ENCODE results near the gene ACTR10.

ACTR10 gene

DNA sequence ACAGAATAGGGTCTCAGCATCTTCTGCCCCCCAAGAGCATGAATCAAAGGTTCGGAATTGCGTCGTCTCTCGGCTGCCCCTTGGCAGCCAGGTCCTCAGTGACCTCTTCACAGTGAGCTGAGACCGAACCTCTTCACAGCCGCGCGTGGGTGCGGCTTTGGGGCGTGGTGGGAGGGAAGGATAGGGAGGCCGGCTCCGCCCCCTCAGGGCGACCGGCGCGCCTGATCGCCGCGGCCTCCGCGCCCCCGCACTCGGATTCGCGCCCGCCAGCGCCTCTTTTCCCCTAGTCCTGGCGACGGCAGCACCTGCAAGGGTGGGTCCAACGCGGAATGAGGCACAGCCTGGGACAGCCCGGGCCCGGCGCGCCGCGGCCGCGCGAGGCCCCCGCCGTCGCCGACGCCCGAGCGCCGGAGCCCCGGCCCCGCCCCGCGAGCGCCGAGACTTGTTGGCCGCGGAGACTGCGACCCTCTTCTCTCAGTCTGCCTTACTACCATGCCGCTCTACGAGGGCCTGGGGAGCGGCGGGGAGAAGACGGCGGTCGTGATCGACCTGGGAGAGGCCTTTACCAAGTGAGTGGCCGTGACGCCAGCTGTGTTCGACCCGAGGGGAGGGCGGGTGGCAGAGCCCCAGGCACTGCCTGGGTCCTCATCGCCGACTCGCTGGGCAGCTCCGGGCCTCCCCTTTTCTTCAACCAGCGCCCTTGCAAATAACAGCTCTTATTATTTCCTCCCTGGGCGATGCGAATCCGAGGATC is at the start of gene ACTR10:
TSS of gene ACTR10 (plus strand) at position 424 of the 754 bp plus-strand sequence. CDS start at position 493, 69 bp downstream.
- peak; percentile 30 for DNase-seq (ENCODE audit: low read depth)

DNA sequence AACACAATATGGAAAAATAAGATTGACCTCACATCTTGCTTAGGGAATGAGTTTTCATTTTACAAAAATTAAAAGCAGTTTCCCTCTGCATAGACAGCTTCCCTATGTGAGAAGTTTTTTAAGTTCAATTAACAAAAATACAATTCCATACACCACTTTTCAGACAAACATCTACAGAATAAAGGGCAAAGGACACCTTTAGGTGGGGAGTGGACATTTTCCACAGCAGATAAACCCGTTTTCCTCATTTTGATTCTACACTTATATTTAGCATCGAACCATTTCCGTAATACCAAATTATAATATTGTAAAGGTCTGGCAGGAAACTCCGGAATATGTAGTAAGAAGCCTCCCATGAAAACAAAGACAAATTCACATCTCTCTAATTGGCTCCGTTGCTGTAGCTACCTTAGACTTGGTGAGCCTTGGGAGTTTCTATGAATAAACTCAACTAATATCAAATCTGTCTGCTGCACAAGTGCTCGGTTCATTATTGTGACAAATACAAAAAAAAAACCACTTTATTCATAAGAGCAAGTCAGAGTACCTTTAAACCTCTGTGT is 49.6 kb upstream of the ACTR10 start:
- no peak for DNase-seq (ENCODE audit: low read depth)

DNA sequence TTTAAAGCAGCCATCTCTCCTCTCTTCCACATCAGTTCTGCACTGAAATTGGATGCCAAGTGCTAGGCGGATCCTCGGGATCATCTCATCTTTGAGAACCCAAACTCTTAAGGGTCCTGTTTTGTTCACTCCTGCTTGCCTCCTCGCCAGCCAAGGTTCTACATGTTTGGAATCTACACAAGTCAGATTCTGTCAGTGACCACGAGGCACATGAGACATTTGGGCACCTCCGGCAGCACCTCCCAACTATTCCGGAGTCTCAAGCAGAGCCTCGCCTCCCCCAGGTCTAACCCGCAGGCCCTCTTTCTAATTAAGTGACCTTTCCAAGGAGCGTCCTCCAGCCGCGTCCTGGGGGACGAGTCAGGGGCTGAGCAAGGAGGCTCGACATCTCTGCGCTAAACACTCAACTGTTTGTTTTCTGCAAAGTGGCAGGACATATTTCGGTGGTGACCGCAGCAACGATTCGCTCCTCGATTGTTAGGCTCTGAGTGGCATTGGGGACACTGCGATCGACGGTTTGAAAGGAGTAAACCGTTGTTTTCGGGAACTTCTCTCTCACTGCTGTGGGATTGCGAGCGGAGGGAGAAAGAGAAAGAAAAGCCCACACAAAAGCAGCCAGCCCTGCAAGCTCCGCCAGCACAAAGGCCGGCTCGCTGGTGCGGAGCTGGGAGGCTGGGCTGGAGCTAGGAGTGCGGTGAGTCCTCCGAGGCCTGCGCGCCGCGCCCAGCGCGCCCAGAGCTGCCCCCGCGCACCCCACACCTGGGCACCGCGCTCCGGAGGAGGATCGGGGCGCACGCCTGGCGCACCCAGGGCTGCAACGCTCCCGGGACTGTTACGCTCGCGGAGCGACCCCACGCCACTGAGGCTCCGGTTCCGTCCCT is 48.6 kb upstream of the ACTR10 start:
- no peak for DNase-seq (ENCODE audit: low read depth)

DNA sequence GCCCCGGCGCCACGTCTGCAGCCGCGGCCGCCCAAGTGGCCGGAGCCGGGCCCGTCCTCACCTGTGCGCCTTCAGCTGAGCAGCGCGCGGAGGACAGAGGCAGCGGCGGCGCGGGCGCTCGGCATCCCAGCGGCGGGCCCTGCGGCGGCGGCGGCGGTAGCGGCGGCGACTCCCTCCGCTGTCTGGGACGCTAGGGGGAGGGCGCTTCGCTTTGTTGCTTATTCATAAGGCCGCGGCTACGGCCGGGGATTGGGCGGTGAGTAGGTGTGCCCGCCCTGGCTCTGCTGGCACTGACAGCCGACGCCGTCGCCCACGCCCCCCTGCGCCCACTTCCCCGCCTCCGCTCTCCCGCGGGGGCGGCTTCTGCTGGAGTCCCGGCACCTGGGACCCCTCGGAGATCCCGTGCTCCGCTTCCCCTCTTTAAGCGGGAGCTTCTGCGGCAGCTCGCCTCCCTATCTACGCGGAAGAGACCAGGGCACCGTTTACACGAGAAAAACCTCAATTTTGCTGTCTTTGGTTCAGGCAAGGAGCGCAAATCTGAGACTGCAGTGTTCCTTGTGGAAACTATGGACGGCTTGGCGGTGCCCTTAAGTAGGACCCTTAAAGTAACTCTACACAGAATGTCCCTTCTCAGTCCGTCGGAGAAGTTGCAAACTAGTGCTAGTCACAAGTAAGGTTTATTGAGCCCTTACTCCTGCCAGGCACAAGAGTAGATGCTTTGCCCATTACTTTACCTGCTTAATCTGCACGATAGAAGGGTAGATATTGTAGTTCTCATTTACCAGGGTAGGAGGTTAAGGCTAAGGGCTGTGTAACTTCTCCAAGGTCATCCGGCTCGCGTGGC is 47.7 kb upstream of the ACTR10 start, which contains the start of gene ARMH4:
TSS of gene ARMH4 (minus strand) at position 200 of the 844 bp plus-strand sequence. CDS start 12,855 bp downstream, outside the sequence.
- DNase-seq (ENCODE audit: low read depth): peak; percentile 29

DNA sequence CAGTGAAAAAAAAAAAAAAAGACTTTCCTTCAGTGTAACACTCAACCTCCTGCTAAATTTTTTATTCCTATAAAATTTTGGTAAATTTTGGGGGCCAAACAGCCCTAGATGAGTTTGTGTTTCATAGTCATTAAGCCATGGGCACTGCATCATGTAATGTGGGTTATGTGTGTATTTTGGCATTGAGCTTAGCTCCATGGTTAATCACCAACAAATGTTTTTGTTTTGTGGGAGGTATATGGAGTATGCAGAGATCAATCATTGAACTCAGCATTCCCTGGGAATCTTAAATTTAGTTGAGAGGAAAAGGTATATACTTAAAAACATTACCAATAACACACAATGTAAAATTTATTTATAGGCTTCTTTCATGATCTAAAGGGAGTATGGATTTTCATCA is 39.4 kb upstream of the ACTR10 start:
- DNase-seq (ENCODE audit: low read depth): no peak

DNA sequence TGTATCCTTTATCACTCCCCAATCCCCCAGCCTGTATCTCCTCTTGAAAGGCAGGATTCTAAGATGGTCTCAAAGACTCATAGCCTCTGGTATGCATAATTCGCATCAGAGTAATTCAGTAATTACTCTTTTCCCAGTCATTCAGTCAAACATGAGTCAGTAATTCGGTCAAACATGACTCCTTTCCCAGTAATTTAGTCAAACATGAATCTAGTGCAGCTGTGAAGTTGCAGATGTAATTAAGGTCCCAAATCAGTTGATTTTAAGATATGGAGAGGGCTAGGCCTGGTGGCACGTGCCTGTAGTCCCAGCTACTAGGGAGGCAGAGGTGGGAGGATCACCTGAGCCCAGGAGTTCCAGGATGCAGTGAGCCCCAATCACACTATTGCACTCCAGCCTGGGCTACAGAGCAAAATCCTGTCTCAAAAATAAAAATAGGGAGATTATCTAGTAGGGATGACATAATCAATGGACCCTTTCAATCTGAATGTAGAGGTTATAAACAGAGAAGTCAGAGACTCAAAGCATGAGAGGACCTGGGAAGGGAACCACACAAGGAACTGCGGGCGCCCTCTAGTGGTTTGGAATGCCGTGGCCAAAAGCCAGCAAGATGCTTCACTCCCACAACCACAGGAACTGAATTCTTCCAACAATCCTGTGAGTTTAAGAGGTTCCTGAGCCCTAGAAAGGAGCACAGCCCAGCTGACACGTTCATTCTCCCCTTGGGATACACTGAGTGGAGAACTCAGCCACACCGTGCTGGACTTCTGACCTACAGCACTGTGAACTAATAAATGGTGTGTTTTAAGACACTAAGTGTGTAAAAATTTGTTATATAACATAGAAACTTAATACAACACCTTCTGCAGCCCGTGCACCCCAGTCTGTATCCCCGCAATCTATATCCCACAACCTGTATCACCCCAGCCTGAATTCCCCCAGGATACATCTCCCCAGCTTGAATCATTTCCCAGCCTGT is 33.7 kb upstream of the ACTR10 start:
- DNase-seq (ENCODE audit: low read depth): peak; percentile 26

DNA sequence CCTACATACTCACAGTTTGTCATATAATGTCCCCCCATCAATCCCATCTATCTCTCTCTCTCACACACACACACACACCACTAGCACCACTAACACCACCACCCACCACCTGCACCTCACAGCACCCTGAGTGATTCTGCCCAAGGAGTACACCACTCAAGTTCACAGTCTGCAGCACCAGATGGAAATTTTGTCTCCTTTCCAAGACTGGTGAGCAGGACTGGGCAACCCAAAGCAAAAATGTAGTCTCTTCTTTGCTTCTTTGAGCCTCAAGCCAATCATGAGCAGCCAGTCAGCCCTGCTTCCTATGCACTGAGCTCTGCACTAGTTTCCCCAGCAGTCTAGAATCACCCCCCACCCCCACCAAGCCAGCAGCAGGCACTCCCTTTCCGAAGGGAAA is 32.9 kb upstream of the ACTR10 start:
- DNase-seq (ENCODE audit: low read depth): no peak

DNA sequence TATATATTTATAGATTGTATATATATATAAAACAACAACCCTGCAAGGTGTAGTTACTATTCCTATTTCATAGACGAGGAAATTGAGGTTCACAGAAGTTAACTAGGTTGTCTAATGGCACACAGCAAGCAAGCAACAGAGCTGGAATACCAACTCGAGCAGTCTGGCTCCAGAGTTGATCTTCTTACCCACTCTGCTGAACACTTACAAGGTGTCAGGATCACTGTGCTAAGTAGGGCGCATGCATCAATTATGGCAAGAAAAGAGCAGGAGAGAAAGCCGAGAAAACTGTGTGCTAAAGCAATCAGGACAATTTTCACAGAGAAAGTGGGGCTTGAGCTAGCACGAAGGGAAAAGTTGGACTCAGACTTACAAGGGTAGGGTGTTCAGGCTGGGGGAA is 32.1 kb upstream of the ACTR10 start:
- DNase-seq (ENCODE audit: low read depth): no peak

DNA sequence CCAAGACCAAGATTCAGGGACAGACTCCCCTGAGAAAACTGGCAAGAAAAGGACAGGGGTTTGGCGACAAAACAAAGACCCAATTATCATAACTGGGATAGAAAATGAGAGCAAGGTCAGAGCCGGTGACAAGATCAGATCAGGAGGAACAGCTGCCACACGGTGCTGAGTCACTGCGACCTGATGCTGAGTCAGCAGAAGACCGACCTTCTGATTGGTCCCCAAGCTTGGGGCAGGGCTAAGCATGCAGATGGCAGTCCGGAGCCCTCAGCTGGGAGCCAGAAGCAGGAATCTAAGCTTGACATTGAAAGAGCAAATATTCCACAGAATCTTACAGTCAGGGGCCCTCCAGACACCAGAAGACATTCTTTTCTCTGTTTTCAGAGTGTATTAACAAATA is 28.9 kb upstream of the ACTR10 start:
- peak; percentile 47 for DNase-seq (ENCODE audit: low read depth)

DNA sequence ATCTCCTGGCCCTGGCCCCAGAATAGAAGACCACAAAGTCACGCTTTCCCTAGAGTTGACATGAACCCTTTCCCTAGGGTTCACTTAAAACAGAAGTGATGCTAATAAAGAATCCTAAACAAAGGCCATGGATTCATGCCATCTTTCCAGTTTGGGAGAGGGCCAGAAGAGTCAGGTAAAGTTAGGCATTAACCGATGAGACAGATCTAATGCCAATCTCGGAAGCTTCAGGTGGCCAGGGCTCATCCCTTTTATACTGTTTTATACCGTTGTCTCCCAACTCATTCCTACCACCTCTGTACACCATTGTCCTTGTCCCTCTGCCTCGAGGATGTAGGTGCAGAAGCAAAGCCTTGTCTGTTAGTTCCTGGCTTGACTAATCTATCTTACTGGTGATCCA is 22.8 kb upstream of the ACTR10 start:
- DNase-seq (ENCODE audit: low read depth): no peak

DNA sequence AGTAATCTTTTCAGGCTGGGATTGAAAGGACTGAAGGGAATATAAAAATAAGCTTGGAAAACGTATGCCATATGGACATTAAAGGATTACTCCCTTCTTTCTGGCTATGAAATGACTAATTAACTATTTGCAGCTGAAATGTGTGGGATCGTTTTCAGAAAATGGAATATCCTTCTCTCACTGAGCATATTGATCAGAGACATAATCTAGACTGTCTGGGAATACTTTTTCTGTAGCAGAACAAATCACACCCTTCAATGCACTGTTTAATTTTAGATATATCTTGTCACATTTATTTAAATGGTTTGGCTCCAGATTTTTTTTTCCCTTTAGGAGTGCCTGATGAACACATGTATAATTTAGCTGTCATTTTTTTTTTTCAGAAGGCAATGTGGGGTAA is 10.8 kb upstream of the ACTR10 start:
- DNase-seq (ENCODE audit: low read depth): no peak

DNA sequence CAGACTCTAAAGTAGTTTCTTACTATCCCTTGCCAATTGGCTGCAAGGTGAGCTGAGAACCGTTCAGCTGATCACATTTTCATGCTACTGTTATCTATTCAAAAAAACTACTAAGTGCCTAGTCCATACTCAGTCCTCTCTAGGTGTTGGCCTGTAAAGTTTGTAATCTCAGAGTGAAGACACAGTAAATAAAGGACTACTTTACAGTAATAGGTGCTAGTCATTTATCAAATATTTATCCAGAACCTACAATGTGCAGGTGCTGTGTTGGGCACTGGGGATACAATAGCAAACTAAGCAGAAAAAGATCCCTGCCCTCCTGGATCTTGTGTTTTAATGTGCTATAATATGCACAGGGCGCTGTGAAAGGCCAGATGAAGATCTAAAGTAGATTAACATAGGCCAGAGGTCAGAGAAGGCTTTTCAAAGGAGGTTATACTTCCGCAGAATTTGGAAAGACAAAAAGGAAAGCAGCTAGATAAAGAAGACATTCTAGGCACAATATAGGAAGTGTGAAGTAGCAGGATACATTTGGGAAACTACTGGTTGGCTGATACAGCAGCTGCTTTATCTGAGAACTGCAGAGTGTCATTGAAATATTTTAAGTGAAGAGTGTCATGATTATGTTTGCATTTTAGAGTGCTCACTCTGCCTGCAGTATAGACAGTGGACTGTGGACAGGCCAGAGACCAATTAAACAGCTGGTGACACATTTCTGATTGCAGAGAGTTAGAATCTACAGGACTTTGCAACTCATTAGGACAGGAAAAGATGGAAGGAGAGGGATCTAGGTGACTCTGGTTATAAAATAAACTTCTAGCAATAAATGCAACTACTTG is 8.0 kb upstream of the ACTR10 start:
- DNase-seq (ENCODE audit: low read depth): no peak

DNA sequence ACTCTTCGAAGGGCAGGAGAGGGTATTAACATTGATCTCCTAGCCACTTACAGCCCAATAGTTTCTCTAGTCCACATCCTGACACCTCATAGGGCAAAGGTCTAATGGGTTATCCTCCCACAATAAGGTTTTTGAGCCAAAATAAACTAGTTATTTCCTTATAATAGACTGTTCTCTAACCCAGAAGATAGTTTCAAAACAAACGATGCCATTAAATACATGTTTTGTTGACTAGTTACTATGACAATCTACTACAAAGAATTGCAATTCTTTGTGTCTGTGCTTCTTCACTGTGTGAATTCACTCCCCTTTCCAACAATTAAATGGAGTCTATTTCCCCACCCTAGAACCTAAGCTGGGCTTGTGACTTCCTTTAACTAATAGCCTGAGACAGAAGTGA is 6.4 kb upstream of the ACTR10 start:
- DNase-seq (ENCODE audit: low read depth): peak; percentile 44

DNA sequence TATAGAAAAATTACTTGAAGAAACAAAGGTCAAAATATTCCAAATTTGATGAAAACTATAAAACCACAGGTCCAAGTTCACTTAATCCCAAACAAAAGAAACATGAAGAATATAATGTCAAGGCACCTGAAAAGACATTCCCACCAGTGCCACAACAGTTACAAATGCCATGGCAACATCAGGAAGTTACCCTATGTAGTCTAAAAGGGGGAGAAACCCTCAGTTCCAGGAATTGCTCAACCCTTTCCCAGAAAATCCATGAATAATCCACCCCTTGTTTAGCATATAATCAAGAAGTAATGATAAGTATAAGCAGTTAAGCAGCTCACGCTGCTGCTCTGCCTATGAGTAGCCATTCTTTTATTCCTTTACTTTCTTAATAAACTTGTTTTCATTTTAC is 3.8 kb upstream of the ACTR10 start:
- DNase-seq (ENCODE audit: low read depth): no peak

DNA sequence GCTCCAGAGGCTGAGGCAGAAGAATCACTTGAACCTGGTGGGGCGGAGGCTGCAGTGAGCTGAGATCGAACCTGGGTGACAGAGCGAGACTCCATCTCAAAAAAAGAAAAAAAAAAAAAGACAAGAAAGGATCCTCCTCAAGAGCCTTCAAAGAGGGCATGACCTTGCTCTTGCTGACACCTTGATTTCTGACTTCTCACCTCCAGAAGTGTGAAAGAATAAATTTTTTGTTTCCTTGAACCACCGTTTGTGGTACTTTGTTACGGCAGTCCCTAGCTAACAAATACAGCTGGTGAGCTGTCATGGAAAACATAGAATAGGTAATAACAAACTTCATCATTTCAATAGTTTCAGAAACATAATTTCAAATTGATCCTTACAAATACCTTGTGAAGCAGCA is 1.9 kb upstream of the ACTR10 start:
- DNase-seq (ENCODE audit: low read depth): no peak

DNA sequence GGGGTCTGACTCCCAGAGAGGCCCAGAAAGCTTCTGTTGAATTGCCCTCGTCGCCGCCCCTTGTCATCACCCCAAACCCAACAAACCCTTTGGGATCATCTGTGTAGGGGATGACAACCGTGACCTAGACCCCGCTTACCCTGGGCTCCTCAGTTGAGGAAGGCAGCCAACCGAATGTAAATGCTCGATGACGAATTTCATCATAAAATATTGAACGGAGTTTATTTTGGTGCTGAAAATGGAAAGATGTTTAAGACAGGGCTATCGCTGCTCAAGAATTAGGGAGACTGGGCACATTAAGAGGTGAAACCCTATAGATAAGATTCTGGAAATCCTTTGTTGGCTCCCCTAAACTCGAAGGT is 512 bp downstream of the ACTR10 start:
- no peak for DNase-seq (ENCODE audit: low read depth)

DNA sequence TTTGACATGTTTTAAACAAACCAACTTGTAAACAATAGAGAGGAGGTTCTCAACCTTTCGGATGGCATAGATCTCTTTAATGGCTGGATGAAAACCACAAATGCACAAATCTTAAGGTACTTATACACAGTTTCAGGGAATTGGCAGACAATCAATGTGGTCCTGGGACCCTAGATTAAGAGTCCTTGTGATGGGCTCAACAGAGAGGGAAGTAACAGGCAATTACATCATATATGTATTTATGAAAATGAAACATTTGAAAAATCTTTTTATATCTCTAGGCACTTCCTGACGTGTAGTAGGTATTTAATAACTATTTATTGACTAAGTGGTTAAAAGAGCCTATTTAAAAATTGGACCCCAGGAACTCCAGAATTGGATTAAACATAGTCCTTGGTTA is 897 bp downstream of the ACTR10 start:
- no peak for DNase-seq (ENCODE audit: low read depth)

DNA sequence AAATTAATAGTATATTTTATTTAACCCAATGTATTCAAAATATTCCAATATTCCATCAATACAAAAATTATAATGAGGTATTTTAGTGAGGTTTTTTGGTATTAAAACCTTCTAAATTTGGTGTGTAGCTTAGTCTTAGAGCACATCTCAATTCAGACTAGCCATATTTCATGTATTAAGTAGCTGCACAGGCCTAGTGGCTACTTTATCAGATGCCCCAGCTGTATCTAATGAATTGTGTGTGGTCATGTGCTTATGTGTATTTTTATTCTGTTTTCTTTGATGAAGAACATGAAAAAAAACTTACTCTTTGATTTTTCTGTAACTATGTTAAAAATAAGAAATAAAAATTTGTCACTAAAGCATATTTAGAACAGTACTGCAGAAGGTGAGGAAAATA is 13.2 kb downstream of the ACTR10 start:
- no peak for DNase-seq (ENCODE audit: low read depth)

DNA sequence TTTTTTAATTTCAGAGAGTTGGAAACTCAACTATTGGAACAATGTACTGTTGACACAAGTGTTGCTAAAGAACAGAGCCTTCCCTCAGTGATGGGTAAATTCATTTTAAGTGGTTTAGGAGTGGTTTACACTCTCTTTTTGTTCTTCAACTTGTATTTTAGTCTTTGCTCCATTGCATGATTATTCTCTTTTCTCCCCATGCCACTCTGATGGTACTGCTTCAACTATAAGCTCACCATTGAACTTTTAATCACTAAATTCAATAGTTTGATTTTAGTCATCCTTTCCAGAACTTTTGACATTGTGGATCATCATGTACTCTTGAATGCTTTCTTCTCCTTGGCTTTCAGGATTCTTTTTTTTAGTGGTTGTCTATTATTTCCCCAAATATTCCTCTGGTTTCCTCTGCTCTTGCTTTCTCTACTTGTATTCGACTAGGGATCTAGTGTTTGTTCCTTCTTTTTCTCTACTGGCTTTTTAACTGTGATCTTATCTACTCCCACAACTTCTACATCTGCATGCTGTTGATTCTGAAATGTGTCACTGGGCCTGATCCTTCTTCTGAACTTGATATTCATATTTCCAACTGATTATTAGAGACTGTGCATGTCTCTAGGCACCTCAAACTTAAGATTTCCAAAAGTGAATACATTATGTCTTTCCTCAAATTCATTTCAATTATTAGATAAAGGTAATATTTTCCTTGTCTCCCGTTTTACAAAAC is 15.4 kb downstream of the ACTR10 start:
- DNase-seq (ENCODE audit: low read depth): no peak
